Activated naive CD8-positive, alpha-beta T cell treated with anti-CD3 and anti-CD28 coated beads, Interleukin-2, amount 50 U/mL, for 24 hours (primary cell): Measurements from ENCODE around the gene SPN.
"Not testable (repeated sequence)": the region's sequence is repeated elsewhere in the genome, so short reads cannot be mapped to it uniquely, and the experiment has no call there.

Source experiments
- ATAC-seq: fragments of 150-1000 bp; cut with Tn5 transposase; one replicate; pipeline ENCODE4 v1.10.0; 2021
- DNase-seq: peaks from one replicate; pipeline ENCODE4 v3.0.0; 2021
- H3K27ac Mint-ChIP-seq: one replicate; pipeline ENCODE4 v1.8.0; 2021; ENCODE audit warnings: mild to moderate bottlenecking, mixed read lengths
- H3K27me3 Mint-ChIP-seq: one replicate; pipeline ENCODE4 v1.8.0; 2021; ENCODE audit warnings: mixed read lengths
- H3K36me3 Mint-ChIP-seq: one replicate; pipeline ENCODE4 v1.8.0; 2021; ENCODE audit warnings: low read depth, mixed read lengths
- H3K4me1 Mint-ChIP-seq: one replicate; pipeline ENCODE4 v1.8.0; 2021; ENCODE audit warnings: mixed read lengths
- H3K4me3 Mint-ChIP-seq: one replicate; pipeline ENCODE4 v1.8.0; 2021; ENCODE audit warnings: mild to moderate bottlenecking, moderate library complexity, mixed read lengths
- H3K9me3 Mint-ChIP-seq: one replicate; pipeline ENCODE4 v1.8.0; 2021; ENCODE audit warnings: mixed read lengths

SPN gene

GRCh38 chr16:29636368-29636767 is 26.7 kb upstream of the SPN start:
- not testable (repeated sequence) for H3K4me3 Mint-ChIP-seq, H3K36me3 Mint-ChIP-seq, H3K27ac Mint-ChIP-seq, ATAC-seq, H3K27me3 Mint-ChIP-seq, DNase-seq, H3K9me3 Mint-ChIP-seq
- H3K4me1 Mint-ChIP-seq, result peaks cover 11% of the 10 kb centered on the region

- H3K36me3 Mint-ChIP-seq, H3K27me3 Mint-ChIP-seq: not testable (repeated sequence)
- H3K4me1 Mint-ChIP-seq, result peaks cover 17% of the 10 kb centered on the region
Observed at GRCh38 chr16:29638751-29639150, 24.3 kb upstream of the SPN start.

GRCh38 chr16:29641561-29641960 is 21.5 kb upstream of the SPN start:
- DNase-seq, result no peak
- no peak overlapping the region for H3K4me3 Mint-ChIP-seq
- ATAC-seq, result peak; percentile 53

More at GRCh38 chr16:29638751-29639150, 24.3 kb upstream of the SPN start:
- H3K27ac Mint-ChIP-seq, H3K4me3 Mint-ChIP-seq, DNase-seq, ATAC-seq, H3K9me3 Mint-ChIP-seq: not testable (repeated sequence)

GRCh38 chr16:29643596-29643995 is 19.5 kb upstream of the SPN start:
- no peaks in the 10 kb centered on the region for H3K27me3 Mint-ChIP-seq
- no peak overlapping the region for H3K27ac Mint-ChIP-seq
- no peak overlapping the region for H3K4me3 Mint-ChIP-seq
- peaks cover 38% of the 10 kb centered on the region for H3K4me1 Mint-ChIP-seq
- DNase-seq, result no peak
- H3K9me3 Mint-ChIP-seq, result no peaks in the 10 kb centered on the region
- no peak for ATAC-seq
- H3K36me3 Mint-ChIP-seq, result no peaks in the 10 kb centered on the region

More at GRCh38 chr16:29641561-29641960, 21.5 kb upstream of the SPN start:
- Mint-ChIP-seq H3K27me3 (no peaks in the 10 kb centered on the region), H3K4me1 (peaks cover 38% of the 10 kb centered on the region), H3K9me3 (no peaks in the 10 kb centered on the region), H3K27ac (peak overlapping the region; percentile 62), H3K36me3 (no peaks in the 10 kb centered on the region)

GRCh38 chr16:29644338-29644857 is 18.6 kb upstream of the SPN start:
- no peaks in the 10 kb centered on the region for H3K27me3 Mint-ChIP-seq
- H3K27ac Mint-ChIP-seq, result no peak overlapping the region
- ATAC-seq (no peak), DNase-seq (no peak)
- H3K4me1 Mint-ChIP-seq, result peaks cover 38% of the 10 kb centered on the region
- H3K36me3 Mint-ChIP-seq, result no peaks in the 10 kb centered on the region
- H3K9me3 Mint-ChIP-seq, result no peaks in the 10 kb centered on the region
- no peak overlapping the region for H3K4me3 Mint-ChIP-seq

GRCh38 chr16:29644973-29645693 is 17.9 kb upstream of the SPN start:
- no peaks in the 10 kb centered on the region for H3K36me3 Mint-ChIP-seq
- H3K9me3 Mint-ChIP-seq, result no peaks in the 10 kb centered on the region
- H3K27me3 Mint-ChIP-seq, result no peaks in the 10 kb centered on the region
- DNase-seq (no peak), ATAC-seq (peak; percentile 31)
- no peak overlapping the region for H3K4me3 Mint-ChIP-seq
- H3K4me1 Mint-ChIP-seq, result peaks cover 44% of the 10 kb centered on the region
- H3K27ac Mint-ChIP-seq, result peak overlapping the region; percentile 59

- ATAC-seq (peak; percentile 47), DNase-seq (no peak)
- Mint-ChIP-seq H3K27me3 (no peaks in the 10 kb centered on the region), H3K4me1 (peaks cover 41% of the 10 kb centered on the region), H3K9me3 (no peaks in the 10 kb centered on the region), H3K4me3 (no peak overlapping the region), H3K27ac (peak overlapping the region; percentile 59), H3K36me3 (no peaks in the 10 kb centered on the region)
Observed at GRCh38 chr16:29645694-29646187, 17.3 kb upstream of the SPN start.

GRCh38 chr16:29646947-29647346 is 16.1 kb upstream of the SPN start:
- H3K27ac Mint-ChIP-seq, result no peak overlapping the region
- no peaks in the 10 kb centered on the region for H3K36me3 Mint-ChIP-seq
- no peak for DNase-seq
- H3K4me3 Mint-ChIP-seq, result no peak overlapping the region
- H3K27me3 Mint-ChIP-seq, result no peaks in the 10 kb centered on the region
- peaks cover 30% of the 10 kb centered on the region for H3K4me1 Mint-ChIP-seq
- ATAC-seq, result no peak
- no peaks in the 10 kb centered on the region for H3K9me3 Mint-ChIP-seq

GRCh38 chr16:29649588-29650494 is 13.2 kb upstream of the SPN start:
- no peak for ATAC-seq
- no peaks in the 10 kb centered on the region for H3K27me3 Mint-ChIP-seq
- H3K9me3 Mint-ChIP-seq, result no peaks in the 10 kb centered on the region
- no peak overlapping the region for H3K27ac Mint-ChIP-seq
- H3K36me3 Mint-ChIP-seq, result no peaks in the 10 kb centered on the region
- DNase-seq, result no peak
- no peak overlapping the region for H3K4me3 Mint-ChIP-seq
- peaks cover 28% of the 10 kb centered on the region for H3K4me1 Mint-ChIP-seq

GRCh38 chr16:29650771-29651170 is 12.3 kb upstream of the SPN start:
- Mint-ChIP-seq H3K27me3 (no peaks in the 10 kb centered on the region), H3K4me3 (no peak overlapping the region), H3K4me1 (peaks cover 19% of the 10 kb centered on the region), H3K9me3 (no peaks in the 10 kb centered on the region), H3K27ac (no peak overlapping the region), H3K36me3 (no peaks in the 10 kb centered on the region)
- DNase-seq (no peak), ATAC-seq (no peak)

- H3K4me3 Mint-ChIP-seq, result no peak overlapping the region
- H3K36me3 Mint-ChIP-seq, result no peaks in the 10 kb centered on the region
- ATAC-seq (no peak), DNase-seq (no peak)
- H3K27me3 Mint-ChIP-seq, result no peaks in the 10 kb centered on the region
- H3K9me3 Mint-ChIP-seq, result no peaks in the 10 kb centered on the region
- no peak overlapping the region for H3K27ac Mint-ChIP-seq
- H3K4me1 Mint-ChIP-seq, result peaks cover 14% of the 10 kb centered on the region
Observed at GRCh38 chr16:29651774-29652349, 11.2 kb upstream of the SPN start.

- peaks cover 14% of the 10 kb centered on the region for H3K4me1 Mint-ChIP-seq
- H3K9me3 Mint-ChIP-seq, result no peaks in the 10 kb centered on the region
- DNase-seq, result no peak
- no peaks in the 10 kb centered on the region for H3K27me3 Mint-ChIP-seq
- ATAC-seq, result no peak
- no peak overlapping the region for H3K4me3 Mint-ChIP-seq
- no peaks in the 10 kb centered on the region for H3K36me3 Mint-ChIP-seq
- peak overlapping the region; percentile 60 for H3K27ac Mint-ChIP-seq
Observed at GRCh38 chr16:29653471-29653870, 9.6 kb upstream of the SPN start.

GRCh38 chr16:29653890-29654289 is 9.2 kb upstream of the SPN start:
- Mint-ChIP-seq H3K27ac (peak overlapping the region; percentile 60), H3K4me1 (peaks cover 16% of the 10 kb centered on the region)
- not testable (repeated sequence) for H3K27me3 Mint-ChIP-seq, H3K9me3 Mint-ChIP-seq, DNase-seq, ATAC-seq, H3K36me3 Mint-ChIP-seq, H3K4me3 Mint-ChIP-seq

- no peaks in the 10 kb centered on the region for H3K36me3 Mint-ChIP-seq
- no peak overlapping the region for H3K27ac Mint-ChIP-seq
- no peaks in the 10 kb centered on the region for H3K9me3 Mint-ChIP-seq
- H3K4me3 Mint-ChIP-seq, result no peak overlapping the region
- H3K4me1 Mint-ChIP-seq, result peaks cover 21% of the 10 kb centered on the region
- H3K27me3 Mint-ChIP-seq, result no peaks in the 10 kb centered on the region
- ATAC-seq (no peak), DNase-seq (no peak)
Observed at GRCh38 chr16:29656688-29657523, 6.1 kb upstream of the SPN start.
